ENCODE data around the gene PODNL1. TPM values are rescaled to one million over a fixed set of nuclear protein-coding genes. Genes with fewer than 3 reads are reported as not detected.

PODNL1 gene
- total and polyA plus RNA-seq, 2 of the 8 experiments (the other 6 are each of a cell fraction or from before 2014, with no cell fraction given) = 1.0 to 1.5 TPM

DNA sequence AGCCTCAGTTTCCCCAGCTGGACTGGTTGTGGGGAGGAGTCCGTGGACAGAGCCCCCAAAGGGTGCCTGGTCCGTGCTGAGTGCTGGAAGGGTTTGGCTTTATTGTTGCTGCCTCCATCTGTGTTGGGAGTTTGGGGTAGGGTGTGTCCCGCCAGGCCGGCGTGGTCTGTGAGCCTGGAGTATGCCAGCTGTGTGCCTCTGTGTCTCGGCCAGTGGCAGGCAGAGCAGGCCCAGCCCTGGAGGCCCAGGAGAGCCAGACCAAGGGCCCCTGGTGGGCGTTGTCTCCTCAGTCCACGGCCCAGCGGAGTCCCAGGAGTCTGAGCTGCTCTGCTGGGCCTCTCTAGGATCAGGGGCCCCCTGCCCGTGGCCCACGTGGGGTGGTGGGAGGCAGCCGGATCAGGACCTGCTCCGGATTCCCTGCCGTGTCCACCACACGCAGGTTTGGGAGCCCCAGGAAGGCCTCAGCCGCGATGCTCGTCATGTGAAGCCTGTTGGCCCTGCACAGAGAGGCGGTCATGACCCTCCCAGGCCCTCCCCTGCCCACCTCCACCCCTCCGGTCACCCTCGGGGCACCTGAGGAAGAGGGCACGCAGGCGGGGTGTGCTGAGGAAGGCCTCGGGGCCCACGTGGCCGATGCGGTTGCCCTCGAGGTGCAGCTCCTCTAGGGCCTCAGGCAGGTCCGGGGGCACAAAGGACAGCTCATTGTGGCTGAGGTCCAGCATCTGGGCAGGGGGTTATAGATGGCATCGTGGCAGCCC, 6.6 kb downstream of the PODNL1 start:
- no peak overlapping the region for H3K56ac ChIP-seq (replicated peaks; ENCODE audit: insufficient read length, low read depth, low read length)
- FAIRE-seq = no peak
- CTCF ChIA-PET (ENCODE audit: partially characterized antibody) = interaction anchor here (1.0 to 3.5 kb wide), 8 partner anchors 15 to 141 kb away, joined by 3 to 19 read pairs (median 4); partner anchors contain the start of gene MISP3
- TF ChIP-seq SP2 (IDR thresholded peaks at IDR 0.05; ENCODE audit: low read length) = no peak
- TF ChIP-seq CTBP2 (IDR thresholded peaks at IDR 0.05; ENCODE audit: borderline replicate concordance, insufficient read depth, insufficient read length, low read length) = no peak
- TF ChIP-seq PHF8 (conservative IDR thresholded peaks at IDR 0.05; ENCODE audit: low read depth, low read length) = no peak
- no peak for TF ChIP-seq BCL11A (IDR thresholded peaks at IDR 0.05; ENCODE audit: low read depth in 2 of 2, low read length in 2 of 2)
- no peak for TF ChIP-seq SP4 (IDR thresholded peaks at IDR 0.05; ENCODE audit: low read length)
- no peak for TF ChIP-seq CBX8 (IDR thresholded peaks at IDR 0.05; ENCODE audit: borderline replicate concordance, low read depth, low read length)
- no peak for TF ChIP-seq SIX5 (IDR thresholded peaks at IDR 0.05; ENCODE audit: low read depth, low read length)
- no peak for TF ChIP-seq TCF12 (IDR thresholded peaks at IDR 0.05; ENCODE audit: low read depth, low read length)
- no peak for TF ChIP-seq TBP (IDR thresholded peaks at IDR 0.05; ENCODE audit: low read depth, low read length)
- no peak for TF ChIP-seq SP1 (IDR thresholded peaks at IDR 0.05; ENCODE audit: low read depth, low read length)
- no peak for TF ChIP-seq EGR1 (IDR thresholded peaks at IDR 0.05; ENCODE audit: borderline replicate concordance, low read depth, low read length)
- TF ChIP-seq, protein P1, sequence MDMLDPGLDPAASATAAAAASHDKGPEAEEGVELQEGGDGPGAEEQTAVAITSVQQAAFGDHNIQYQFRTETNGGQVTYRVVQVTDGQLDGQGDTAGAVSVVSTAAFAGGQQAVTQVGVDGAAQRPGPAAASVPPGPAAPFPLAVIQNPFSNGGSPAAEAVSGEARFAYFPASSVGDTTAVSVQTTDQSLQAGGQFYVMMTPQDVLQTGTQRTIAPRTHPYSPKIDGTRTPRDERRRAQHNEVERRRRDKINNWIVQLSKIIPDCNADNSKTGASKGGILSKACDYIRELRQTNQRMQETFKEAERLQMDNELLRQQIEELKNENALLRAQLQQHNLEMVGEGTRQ (IDR thresholded peaks at IDR 0.05; ENCODE audit: low read length) = no peak

More for the DNA sequence above, 6.6 kb downstream of the PODNL1 start:
- no peak overlapping the region for H3K18ac ChIP-seq (ENCODE audit: extremely low read depth, low read length)
- H3K4me1 ChIP-seq (replicated peaks in 1 of 4; ENCODE audit: control insufficient read depth in 3 of 4, insufficient read depth in 4 of 4, low read length in 3 of 4) = peaks cover 3 to 27% (median 9%) of the 10 kb centered on the region in 4 experiments
- H4K8ac ChIP-seq (ENCODE audit: extremely low read depth, insufficient read depth, low read length) = no peak overlapping the region
- H3K79me1 ChIP-seq (ENCODE audit: low read depth, low read length) = peaks cover 3% of the 10 kb centered on the region; the same call in 1 of the 2 replicates
- H3K27me3 ChIP-seq (replicated peaks in 1 of 4; ENCODE audit: control insufficient read depth in 3 of 4, extremely low read depth in 1 of 4, insufficient read depth in 3 of 4, low read length in 3 of 4) = no peaks in the 10 kb centered on the region
- no peak overlapping the region for H2BK12ac ChIP-seq (ENCODE audit: low read depth, low read length)
- no peaks in the 10 kb centered on the region for H3K9me3 ChIP-seq (ENCODE audit: insufficient read depth in 2 of 2, low read depth in 1 of 2, low read length in 1 of 2)
- no peak for DNase-seq (ENCODE audit: low read depth in 1 of 2, low spot score in 2 of 2)
- no peak overlapping the region for H2BK5ac ChIP-seq (ENCODE audit: low read depth, low read length)
- no peak overlapping the region for H4K5ac ChIP-seq (ENCODE audit: insufficient read length, low read depth, low read length)
- no peak overlapping the region for H2AFZ ChIP-seq (ENCODE audit: low read length)
- H3K9ac ChIP-seq (replicated peaks in 1 of 4; ENCODE audit: extremely low read depth in 1 of 4, low read depth in 3 of 4, low read length in 3 of 4) = no peak overlapping the region
- no peak overlapping the region for H2BK15ac ChIP-seq (ENCODE audit: low read length)
- peaks cover under 1 to 19% (median 8%) of the 10 kb centered on the region in 4 experiments; a peak in 6 of 8 replicates for H3K36me3 ChIP-seq (ENCODE audit: control insufficient read depth in 2 of 4, insufficient read depth in 4 of 4, low read length in 3 of 4)
- H3K23me2 ChIP-seq (ENCODE audit: low read depth, low read length) = peaks cover 8% of the 10 kb centered on the region; the same call in 1 of the 2 replicates
- H3K4me3 ChIP-seq (ENCODE audit: extremely low read depth in 1 of 4, insufficient read depth in 2 of 4, low read depth in 3 of 4, low read length in 4 of 4) = no peak overlapping the region
- POLR2A ChIA-PET (ENCODE audit: partially characterized antibody) = interaction anchor here (1.2 to 5.4 kb wide), 7 partner anchors 9 to 32 kb away, joined by 3 to 39 read pairs (median 7); partner anchors contain the start of gene DCAF15
- no peaks in the 10 kb centered on the region for H3K79me2 ChIP-seq (ENCODE audit: control insufficient read depth in 1 of 2, insufficient read depth in 2 of 2, low read length in 2 of 2)
- no peak overlapping the region for H2BK20ac ChIP-seq (ENCODE audit: low read length)
- H3K27ac ChIP-seq (ENCODE audit: low read depth, low read length) = no peak overlapping the region
- no peak overlapping the region for H2BK120ac ChIP-seq (replicated peaks; ENCODE audit: low read depth, low read length)
- WGBS, 2 experiments (ENCODE audit: extremely low coverage in 1 of 2, insufficient coverage in 1 of 2, insufficient read length in 1 of 2, insufficient replicate concordance in 2 of 2, low coverage in 1 of 2, low lambda C conversion rate in 2 of 2, missing lambda C conversion rate in 1 of 2) = 89% methylated on average over 23 of the region's 30 CpGs; no CpG with 5 or more reads in 1 of the 2 experiments
- no peak overlapping the region for H3K23ac ChIP-seq (ENCODE audit: insufficient read length)
- no peak overlapping the region for H3K14ac ChIP-seq (ENCODE audit: insufficient read length)
- H4K91ac ChIP-seq (replicated peaks; ENCODE audit: insufficient read length, low read length) = no peak overlapping the region
- H3K4me2 ChIP-seq (ENCODE audit: insufficient read depth in 1 of 2, low read depth in 2 of 2, low read length in 2 of 2) = no peak overlapping the region
- H4K20me1 ChIP-seq (replicated peaks in 1 of 2; ENCODE audit: control insufficient read depth in 1 of 2, insufficient read depth in 2 of 2, low read length in 2 of 2) = peaks cover 0 to 6% of the 10 kb centered on the region in 2 experiments
- H2AK5ac ChIP-seq (ENCODE audit: low read depth, low read length) = no peak overlapping the region
- H3K4ac ChIP-seq (replicated peaks; ENCODE audit: insufficient read length, low read depth, low read length) = no peak overlapping the region

All from H1 (cell line).